ENCODE results near the gene HRH2.
"Not testable (repeated sequence)": the region's sequence is repeated elsewhere in the genome, so short reads cannot be mapped to it uniquely, and the experiment has no call there.

Gene HRH2

GRCh38 chr5:175746851-175747250 lies 89.0 kb downstream of the HRH2 start:
- Histone ChIP-seq H3K27me3 (ENCODE audit: control insufficient read depth in 2 of 2, insufficient read depth in 2 of 2, low read length in 2 of 2) (peaks cover 0 to 6% of the 10 kb centered on the region in 2 donors), H3K9ac (ENCODE audit: low read depth in 1 of 2, low read length in 2 of 2) (no peak overlapping the region), H3K27ac (ENCODE audit: low read depth in 2 of 2, low read length in 2 of 2) (no peak overlapping the region), H3K4me3 (ENCODE audit: low read length in 2 of 2) (no peak overlapping the region), H3K9me3 (ENCODE audit: control insufficient read depth in 2 of 2, low read length in 2 of 2) (no peaks in the 10 kb centered on the region), H3K36me3 (ENCODE audit: control insufficient read depth in 2 of 2, insufficient read depth in 2 of 2, low read length in 2 of 2) (no peaks in the 10 kb centered on the region), H3K4me1 (ENCODE audit: control insufficient read depth in 2 of 2, insufficient read depth in 2 of 2, low read length in 2 of 2) (no peaks in the 10 kb centered on the region)

- Histone ChIP-seq H3K27me3 (ENCODE audit: control insufficient read depth in 2 of 2, insufficient read depth in 2 of 2, low read length in 2 of 2) (peaks cover 0 to 6% of the 10 kb centered on the region in 2 donors), H3K27ac (ENCODE audit: low read depth in 2 of 2, low read length in 2 of 2) (no peak overlapping the region), H3K9ac (ENCODE audit: low read depth in 1 of 2, low read length in 2 of 2) (no peak overlapping the region), H3K4me1 (ENCODE audit: control insufficient read depth in 2 of 2, insufficient read depth in 2 of 2, low read length in 2 of 2) (no peaks in the 10 kb centered on the region), H3K9me3 (ENCODE audit: control insufficient read depth in 2 of 2, low read length in 2 of 2) (no peaks in the 10 kb centered on the region), H3K4me3 (ENCODE audit: low read length in 2 of 2) (no peak overlapping the region), H3K36me3 (ENCODE audit: control insufficient read depth in 2 of 2, insufficient read depth in 2 of 2, low read length in 2 of 2) (no peaks in the 10 kb centered on the region)
Observed at GRCh38 chr5:175747539-175748060, 89.7 kb downstream of the HRH2 start.

GRCh38 chr5:175748650-175749049 lies 90.8 kb downstream of the HRH2 start:
- no peak overlapping the region for H3K4me3 ChIP-seq (ENCODE audit: low read length in 2 of 2)
- no peak overlapping the region for H3K9ac ChIP-seq (ENCODE audit: low read depth in 1 of 2, low read length in 2 of 2)
- no peak overlapping the region for H3K27ac ChIP-seq (ENCODE audit: low read depth in 2 of 2, low read length in 2 of 2)
- peaks cover 0 to 6% of the 10 kb centered on the region in 2 donors for H3K27me3 ChIP-seq (ENCODE audit: control insufficient read depth in 2 of 2, insufficient read depth in 2 of 2, low read length in 2 of 2)
- H3K4me1 ChIP-seq (ENCODE audit: control insufficient read depth in 2 of 2, insufficient read depth in 2 of 2, low read length in 2 of 2): no peaks in the 10 kb centered on the region
- no peaks in the 10 kb centered on the region for H3K9me3 ChIP-seq (ENCODE audit: control insufficient read depth in 2 of 2, low read length in 2 of 2)
- H3K36me3 ChIP-seq (ENCODE audit: control insufficient read depth in 2 of 2, insufficient read depth in 2 of 2, low read length in 2 of 2): no peaks in the 10 kb centered on the region

GRCh38 chr5:175749591-175749990 lies 91.7 kb downstream of the HRH2 start:
- Histone ChIP-seq H3K36me3 (ENCODE audit: control insufficient read depth in 2 of 2, insufficient read depth in 2 of 2, low read length in 2 of 2) (no peaks in the 10 kb centered on the region), H3K9me3 (ENCODE audit: control insufficient read depth in 2 of 2, low read length in 2 of 2) (no peaks in the 10 kb centered on the region), H3K4me1 (ENCODE audit: control insufficient read depth in 2 of 2, insufficient read depth in 2 of 2, low read length in 2 of 2) (no peaks in the 10 kb centered on the region), H3K4me3 (ENCODE audit: low read length in 2 of 2) (no peak overlapping the region), H3K9ac (ENCODE audit: low read depth in 1 of 2, low read length in 2 of 2) (no peak overlapping the region), H3K27me3 (ENCODE audit: control insufficient read depth in 2 of 2, insufficient read depth in 2 of 2, low read length in 2 of 2) (peaks cover 0 to 6% of the 10 kb centered on the region in 2 donors), H3K27ac (ENCODE audit: low read depth in 2 of 2, low read length in 2 of 2) (no peak overlapping the region)

GRCh38 chr5:175750511-175750931 lies 92.7 kb downstream of the HRH2 start:
- Histone ChIP-seq H3K27me3 (ENCODE audit: control insufficient read depth in 2 of 2, insufficient read depth in 2 of 2, low read length in 2 of 2) (peaks cover 0 to 6% of the 10 kb centered on the region in 2 donors), H3K27ac (ENCODE audit: low read depth in 2 of 2, low read length in 2 of 2) (no peak overlapping the region), H3K4me1 (ENCODE audit: control insufficient read depth in 2 of 2, insufficient read depth in 2 of 2, low read length in 2 of 2) (no peaks in the 10 kb centered on the region), H3K36me3 (ENCODE audit: control insufficient read depth in 2 of 2, insufficient read depth in 2 of 2, low read length in 2 of 2) (no peaks in the 10 kb centered on the region), H3K9me3 (ENCODE audit: control insufficient read depth in 2 of 2, low read length in 2 of 2) (no peaks in the 10 kb centered on the region), H3K9ac (ENCODE audit: low read depth in 1 of 2, low read length in 2 of 2) (no peak overlapping the region), H3K4me3 (ENCODE audit: low read length in 2 of 2) (no peak overlapping the region)

GRCh38 chr5:175751369-175751768 lies 93.5 kb downstream of the HRH2 start:
- Histone ChIP-seq H3K27me3 (ENCODE audit: control insufficient read depth in 2 of 2, insufficient read depth in 2 of 2, low read length in 2 of 2) (peaks cover under 1 to 6% of the 10 kb centered on the region in 2 donors), H3K4me1 (ENCODE audit: control insufficient read depth in 2 of 2, insufficient read depth in 2 of 2, low read length in 2 of 2) (no peaks in the 10 kb centered on the region), H3K36me3 (ENCODE audit: control insufficient read depth in 2 of 2, insufficient read depth in 2 of 2, low read length in 2 of 2) (no peaks in the 10 kb centered on the region), H3K27ac (ENCODE audit: low read depth in 2 of 2, low read length in 2 of 2) (no peak overlapping the region), H3K9me3 (ENCODE audit: control insufficient read depth in 2 of 2, low read length in 2 of 2) (no peaks in the 10 kb centered on the region), H3K9ac (ENCODE audit: low read depth in 1 of 2, low read length in 2 of 2) (no peak overlapping the region), H3K4me3 (ENCODE audit: low read length in 2 of 2) (no peak overlapping the region)

GRCh38 chr5:175752826-175753535 lies 95.1 kb downstream of the HRH2 start:
- Histone ChIP-seq H3K36me3 (ENCODE audit: control insufficient read depth in 2 of 2, insufficient read depth in 2 of 2, low read length in 2 of 2) (no peaks in the 10 kb centered on the region), H3K9me3 (ENCODE audit: control insufficient read depth in 2 of 2, low read length in 2 of 2) (no peaks in the 10 kb centered on the region), H3K27ac (ENCODE audit: low read depth in 2 of 2, low read length in 2 of 2) (no peak overlapping the region), H3K4me3 (ENCODE audit: low read length in 2 of 2) (no peak overlapping the region), H3K27me3 (ENCODE audit: control insufficient read depth in 2 of 2, insufficient read depth in 2 of 2, low read length in 2 of 2) (peaks cover 4 to 5% of the 10 kb centered on the region in 2 donors), H3K9ac (ENCODE audit: low read depth in 1 of 2, low read length in 2 of 2) (no peak overlapping the region), H3K4me1 (ENCODE audit: control insufficient read depth in 2 of 2, insufficient read depth in 2 of 2, low read length in 2 of 2) (no peaks in the 10 kb centered on the region)

GRCh38 chr5:175753536-175754402 lies 95.9 kb downstream of the HRH2 start:
- H3K27me3 ChIP-seq (ENCODE audit: control insufficient read depth in 2 of 2, insufficient read depth in 2 of 2, low read length in 2 of 2): peaks cover 3 to 5% of the 10 kb centered on the region in 2 donors
- H3K27ac ChIP-seq (ENCODE audit: low read depth in 2 of 2, low read length in 2 of 2): no peak overlapping the region

GRCh38 chr5:175759991-175760390 lies 102.1 kb downstream of the HRH2 start:
- H3K36me3 ChIP-seq (ENCODE audit: control insufficient read depth in 2 of 2, insufficient read depth in 2 of 2, low read length in 2 of 2); H3K4me3 ChIP-seq (ENCODE audit: low read length in 2 of 2); H3K9me3 ChIP-seq (ENCODE audit: control insufficient read depth in 2 of 2, low read length in 2 of 2); H3K4me1 ChIP-seq (ENCODE audit: control insufficient read depth in 2 of 2, insufficient read depth in 2 of 2, low read length in 2 of 2); H3K9ac ChIP-seq (ENCODE audit: low read depth in 1 of 2, low read length in 2 of 2); H3K27me3 ChIP-seq (ENCODE audit: control insufficient read depth in 2 of 2, insufficient read depth in 2 of 2, low read length in 2 of 2); H3K27ac ChIP-seq (ENCODE audit: low read depth in 2 of 2, low read length in 2 of 2): not testable (repeated sequence)

More at GRCh38 chr5:175753536-175754402, 95.9 kb downstream of the HRH2 start:
- Histone ChIP-seq H3K9me3 (ENCODE audit: control insufficient read depth in 2 of 2, low read length in 2 of 2) (no peaks in the 10 kb centered on the region), H3K9ac (ENCODE audit: low read depth in 1 of 2, low read length in 2 of 2) (no peak overlapping the region), H3K36me3 (ENCODE audit: control insufficient read depth in 2 of 2, insufficient read depth in 2 of 2, low read length in 2 of 2) (no peaks in the 10 kb centered on the region), H3K4me1 (ENCODE audit: control insufficient read depth in 2 of 2, insufficient read depth in 2 of 2, low read length in 2 of 2) (no peaks in the 10 kb centered on the region), H3K4me3 (ENCODE audit: low read length in 2 of 2) (no peak overlapping the region)

Data from mucosa of rectum (tissue), 2 donors.